NOMO-1 (cell line): Measurements from ENCODE around the gene SDK1.

Source experiments
- DNase-seq, 2 experiments: peaks; one replicate each; lab custom pipeline; 2025; ENCODE audit not compliant: unreplicated experiment in 2 of 2; lab: John Stamatoyannopoulos, UW

Gene SDK1

GRCh38 chr7:3393862-3394261 lies 92.8 kb downstream of the SDK1 start:
- DNase-seq = no peak

GRCh38 chr7:3397324-3397723 lies 96.3 kb downstream of the SDK1 start:
- DNase-seq = no peak

- peak in 1 of 2 experiments; percentile 3 for DNase-seq
Measured at GRCh38 chr7:3399858-3400257, 98.8 kb downstream of the SDK1 start.

GRCh38 chr7:3404501-3404900 lies 103.4 kb downstream of the SDK1 start:
- no peak for DNase-seq

GRCh38 chr7:3408814-3409595 lies 108.0 kb downstream of the SDK1 start:
- no peak for DNase-seq

DNA sequence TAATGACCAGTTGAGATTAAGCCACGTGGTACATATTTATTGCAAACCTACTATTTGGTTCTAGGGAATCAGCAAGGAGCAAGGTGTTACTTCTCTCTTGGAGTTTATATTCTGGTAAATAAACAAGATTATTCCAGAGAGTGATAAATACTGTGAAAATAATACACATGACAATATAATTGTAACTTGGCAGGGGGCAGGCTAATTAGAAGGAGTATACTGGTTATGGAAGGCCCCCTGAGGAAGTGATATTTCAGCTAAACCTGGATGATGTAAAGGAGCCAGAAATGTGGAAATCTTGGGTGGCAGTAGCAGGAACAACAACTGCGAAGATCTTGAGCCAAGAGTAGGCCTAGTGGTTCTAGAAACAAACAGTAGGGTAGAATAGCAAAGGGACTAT lies 111.8 kb downstream of the SDK1 start:
- DNase-seq = no peak

DNA sequence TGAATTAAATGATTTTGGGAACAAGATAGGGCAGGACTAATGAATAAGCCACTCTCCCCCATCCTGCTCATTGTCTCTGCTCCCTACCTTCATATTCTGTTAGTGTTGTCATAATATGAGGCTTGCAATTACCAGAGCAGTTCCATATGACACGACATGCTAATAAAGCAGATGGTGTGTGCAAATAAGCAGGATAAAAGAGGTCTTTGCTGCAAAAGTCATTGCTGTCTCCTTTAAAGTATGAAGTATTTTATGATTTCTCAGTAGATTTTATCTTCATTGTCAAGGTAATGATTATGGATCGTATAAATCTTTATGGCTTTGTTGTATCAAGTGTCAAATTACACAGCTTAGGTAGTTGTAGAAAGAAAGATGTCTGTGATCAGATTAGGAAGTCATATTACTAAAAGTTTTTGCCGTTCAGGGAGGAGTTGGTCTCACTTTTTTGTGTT lies 114.8 kb downstream of the SDK1 start:
- DNase-seq = no peak

GRCh38 chr7:3416453-3416852 lies 115.4 kb downstream of the SDK1 start:
- no peak for DNase-seq

DNA sequence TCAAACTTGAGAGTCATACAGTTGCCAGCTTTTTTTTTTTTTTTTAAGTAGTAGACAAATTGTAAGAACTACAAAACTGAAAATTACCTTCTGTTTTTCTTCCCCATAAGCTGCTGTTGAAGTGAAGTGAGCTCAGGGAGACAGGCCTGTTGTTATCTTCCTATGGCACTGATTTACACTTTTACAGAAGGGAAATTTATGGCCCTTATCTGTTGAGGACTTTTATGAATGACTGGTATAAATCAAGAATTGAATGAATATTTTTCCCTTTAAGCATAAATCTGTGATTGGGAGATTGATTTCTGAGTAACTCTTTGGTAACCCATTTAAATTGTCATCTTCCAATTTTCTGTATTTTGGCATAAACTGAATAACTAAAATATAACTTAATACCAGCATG lies 124.0 kb downstream of the SDK1 start:
- no peak for DNase-seq

DNA sequence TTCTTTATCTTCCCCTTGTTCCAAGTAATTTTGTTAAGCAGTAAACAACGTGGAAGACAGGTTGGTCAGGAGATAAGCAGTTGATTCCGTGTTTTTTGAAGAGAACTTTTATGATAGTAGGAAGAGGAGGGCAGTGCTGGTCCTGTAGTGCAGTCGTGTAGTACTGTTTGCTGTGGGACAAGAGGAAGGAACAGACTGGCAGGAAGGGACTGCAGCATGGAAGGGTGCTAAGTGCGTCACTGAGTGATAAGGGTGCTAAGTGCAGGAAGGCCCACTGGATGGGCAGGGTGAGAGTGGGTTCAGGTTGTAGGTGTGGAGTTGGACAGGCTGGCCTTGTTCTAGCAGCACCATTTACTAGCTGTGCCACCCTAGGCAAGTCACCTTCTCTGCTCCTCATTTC lies 125.0 kb downstream of the SDK1 start:
- no peak for DNase-seq

DNA sequence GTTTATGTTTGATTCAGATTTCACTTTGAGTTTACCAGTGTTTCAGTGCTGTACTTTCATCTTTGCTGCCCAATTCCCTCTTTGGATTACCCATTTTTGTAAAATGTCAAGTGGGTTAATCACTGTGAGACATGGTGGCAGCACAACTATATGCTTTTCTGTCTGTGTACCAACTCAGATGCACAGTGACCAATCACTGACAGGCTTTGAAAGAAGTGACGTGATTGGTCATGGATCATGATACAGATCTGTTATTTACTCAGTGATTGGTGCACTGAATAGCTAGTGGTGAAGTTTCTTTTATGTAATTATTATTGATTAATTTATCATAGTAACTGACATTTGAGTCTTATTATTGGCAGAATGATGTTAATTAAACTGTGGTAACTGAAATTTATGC lies 126.9 kb downstream of the SDK1 start:
- DNase-seq = no peak

DNA sequence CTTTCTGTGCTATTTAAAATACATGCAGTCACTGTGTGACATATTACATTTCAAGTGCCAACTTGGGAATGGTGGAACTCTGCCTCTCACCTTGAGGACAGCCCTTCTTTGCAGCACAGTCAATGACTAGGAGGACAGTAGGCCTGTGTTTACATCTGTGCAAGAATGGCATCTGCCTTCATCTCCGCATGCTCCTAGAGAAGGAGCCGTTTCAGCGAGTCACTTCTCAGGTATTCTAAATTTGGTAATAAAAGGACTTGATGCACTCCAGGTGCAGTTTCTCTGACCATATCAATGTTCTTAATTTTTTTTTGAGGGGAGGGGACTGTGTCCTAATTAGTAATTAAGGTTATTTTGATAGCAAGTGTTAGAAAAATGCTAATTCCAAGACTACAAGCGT lies 128.9 kb downstream of the SDK1 start:
- DNase-seq = no peak

DNA sequence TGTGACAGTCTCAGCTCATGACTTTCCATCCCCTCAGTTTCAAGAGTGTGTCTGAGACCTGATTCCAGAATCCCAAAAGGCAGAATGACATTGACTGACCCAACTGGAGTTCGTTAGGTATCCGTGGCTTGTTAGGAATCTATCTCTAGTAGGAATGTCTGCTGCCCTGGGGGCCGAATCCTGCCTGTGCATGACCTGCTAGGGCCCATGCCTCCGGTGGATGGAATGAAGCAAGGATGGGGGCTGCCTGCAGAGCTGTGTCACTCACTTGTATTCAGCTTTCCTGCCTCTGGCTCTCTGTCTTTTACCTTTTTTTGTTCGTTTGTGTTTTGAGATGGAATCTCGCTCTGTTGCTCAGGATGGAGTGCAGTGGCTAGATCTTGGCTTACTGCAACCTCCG lies 129.5 kb downstream of the SDK1 start:
- no peak for DNase-seq

- no peak for DNase-seq
Measured at GRCh38 chr7:3431306-3431705, 130.3 kb downstream of the SDK1 start.

GRCh38 chr7:3432911-3433310 lies 131.9 kb downstream of the SDK1 start:
- no peak for DNase-seq

GRCh38 chr7:3434611-3435010 lies 133.6 kb downstream of the SDK1 start:
- no peak for DNase-seq

GRCh38 chr7:3436112-3436511 lies 135.1 kb downstream of the SDK1 start:
- DNase-seq = no peak

GRCh38 chr7:3436746-3437145 lies 135.7 kb downstream of the SDK1 start:
- DNase-seq = no peak

DNA sequence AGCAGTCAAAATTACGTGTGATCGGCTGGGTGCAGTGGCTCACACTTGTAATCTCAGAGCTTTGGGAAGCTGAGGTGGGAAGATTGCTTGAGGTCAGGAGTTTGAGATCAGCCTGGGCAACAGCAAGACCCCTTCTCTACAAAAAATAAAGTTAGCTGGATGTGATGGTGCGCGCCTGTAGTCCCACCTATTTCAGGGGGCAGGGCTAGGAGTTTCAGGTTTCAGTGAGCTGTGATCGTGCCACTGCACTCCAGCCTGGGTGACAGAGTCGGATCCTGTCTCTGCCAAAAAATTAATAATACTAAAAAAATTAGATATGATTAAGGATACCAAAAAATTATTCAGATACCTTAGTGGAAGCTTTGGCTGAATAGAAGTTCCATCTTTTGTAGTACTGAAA lies 136.4 kb downstream of the SDK1 start:
- no peak for DNase-seq

- no peak for DNase-seq
Measured at GRCh38 chr7:3438352-3438751, 137.3 kb downstream of the SDK1 start.

DNA sequence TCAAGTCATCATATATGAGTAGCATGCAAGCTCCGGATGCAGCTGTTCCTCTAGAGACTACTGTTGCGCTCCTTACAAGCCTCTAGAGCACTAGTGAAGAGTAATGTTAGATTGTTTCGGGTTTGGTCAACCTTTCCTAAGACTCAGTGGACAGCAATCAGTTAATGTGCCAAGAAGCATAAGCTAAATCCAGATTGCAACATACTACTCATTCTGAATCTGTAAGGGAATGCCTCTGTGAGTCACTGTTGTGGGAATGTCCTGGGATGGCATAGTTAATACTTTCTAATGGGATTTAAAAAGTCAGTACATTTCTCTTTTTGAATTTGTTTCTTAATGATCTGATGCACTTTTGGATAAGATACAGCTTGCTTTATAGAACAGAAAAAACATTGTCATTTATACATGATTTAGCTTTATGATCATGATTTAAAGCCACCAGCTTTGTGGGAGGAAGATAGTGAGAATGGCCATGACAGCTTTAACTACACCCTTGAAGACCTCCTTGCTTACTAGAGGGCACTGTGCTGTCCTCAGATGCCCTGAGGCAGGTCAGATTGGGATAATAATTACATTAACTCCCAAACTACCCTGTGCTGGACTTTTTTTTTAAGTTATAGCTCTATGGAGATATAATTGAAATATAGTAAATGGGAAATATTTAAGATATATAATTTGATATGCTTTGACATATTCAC lies 138.4 kb downstream of the SDK1 start:
- no peak for DNase-seq

GRCh38 chr7:3440509-3440908 lies 139.5 kb downstream of the SDK1 start:
- no peak for DNase-seq
